Measurements from ENCODE around the gene MICOS13. TPM values are rescaled to one million over a fixed set of nuclear protein-coding genes. Genes with fewer than 3 reads are reported as not detected.

Gene MICOS13
- total RNA-seq, result 10 to 100 TPM; 46.4 to 70.0 (median 59.3) TPM

- peak in 1 of 3 experiments; percentile 17 for TF ChIP-seq CTCF (IDR thresholded peaks at IDR 0.05)
- TF ChIP-seq EP300 (IDR thresholded peaks at IDR 0.05), result no peak
- TF ChIP-seq POLR2A (IDR thresholded peaks at IDR 0.05; ENCODE audit: low read depth), result no peak
- TF ChIP-seq POLR2AphosphoS5 (IDR thresholded peaks at IDR 0.05), result peak; percentile 85 to 94
- peak; percentile 99 for DNase-seq (ENCODE audit: extremely low spot score)
- 4% methylated on average over 14 of the region's 94 CpGs for WGBS
- Histone ChIP-seq H3K36me3 (peaks cover 0 to 14% (median 11%) of the 10 kb centered on the region in 4 donors), H3K4me1 (peaks cover 19 to 33% (median 27%) of the 10 kb centered on the region in 4 donors), H3K9me3 (no peaks in the 10 kb centered on the region), H3K4me3 (peak within 1 kb of the TSS; percentile 82 to 98 (median 86)), H3K27ac (replicated peaks in 1 of 4) (peak within 1 kb of the TSS; percentile 90 to 96 (median 93)), H3K27me3 (no peaks in the 10 kb centered on the region)
- intact Hi-C loops (cut with DNase I), result loop anchor here (5.0 kb wide), 1 partner anchor 58 kb away; the partner anchor contains the start of genes SAFB and SAFB2
Observed at GRCh38 chr19:5680437-5681368, at the start of gene MICOS13, which contains the start of gene HSD11B1L. TSS of gene MICOS13 (minus strand) at chr19:5680516. CDS start at chr19:5680486, 30 bp downstream. TSS of gene HSD11B1L (plus strand) at chr19:5681027. CDS start at chr19:5684833, 3,806 bp downstream.

- H3K36me3 ChIP-seq, result no peaks in the 10 kb centered on the region
- 94% methylated on average over 4 of the region's 4 CpGs for WGBS
Observed at GRCh38 chr19:5727453-5728050, 47.2 kb upstream of the MICOS13 start.

GRCh38 chr19:5719961-5720790 lies 39.9 kb upstream of the MICOS13 start, which contains the start of the genes CATSPERD and LONP1:
TSS of gene CATSPERD (plus strand) at chr19:5720637. CDS start at chr19:5720738, 101 bp downstream.
TSS of gene LONP1 (minus strand) at chr19:5720146. CDS start at chr19:5720132, 14 bp downstream.
- H3K36me3 ChIP-seq, result peaks cover 0 to 9% (median 3%) of the 10 kb centered on the region in 4 donors
- intact Hi-C loops (cut with DNase I), result no loop called here
- H3K27me3 ChIP-seq, result no peaks in the 10 kb centered on the region
- H3K4me3 ChIP-seq, result peak within 1 kb of the TSS; percentile 90 to 97 (median 95)
- peak; percentile 99 for DNase-seq (ENCODE audit: extremely low spot score)
- 0% methylated on average over 10 of the region's 90 CpGs for WGBS
- peak within 1 kb of the TSS; percentile 96 to 98 (median 97) for H3K27ac ChIP-seq (replicated peaks in 1 of 4)
- H3K9me3 ChIP-seq, result no peaks in the 10 kb centered on the region
- no peak for TF ChIP-seq EP300 (IDR thresholded peaks at IDR 0.05)
- TF ChIP-seq POLR2AphosphoS5 (IDR thresholded peaks at IDR 0.05), result peak; percentile 93 to 99
- TF ChIP-seq POLR2A (IDR thresholded peaks at IDR 0.05; ENCODE audit: low read depth), result peak; percentile 40
- TF ChIP-seq CTCF (IDR thresholded peaks at IDR 0.05), result peak; percentile 93 to 98 (median 93)
- peaks cover 25 to 42% (median 32%) of the 10 kb centered on the region in 4 donors for H3K4me1 ChIP-seq

More at GRCh38 chr19:5727453-5728050, 47.2 kb upstream of the MICOS13 start:
- Histone ChIP-seq H3K4me3 (no peak overlapping the region), H3K27ac (replicated peaks in 1 of 4) (no peak overlapping the region), H3K27me3 (no peaks in the 10 kb centered on the region), H3K4me1 (no peaks in the 10 kb centered on the region), H3K9me3 (peaks cover 0 to 16% (median 11%) of the 10 kb centered on the region in 4 donors)
- no peak for DNase-seq (ENCODE audit: extremely low spot score)
- intact Hi-C loops (cut with DNase I), result no loop called here
- TF ChIP-seq CTCF (IDR thresholded peaks at IDR 0.05) (no peak), EP300 (IDR thresholded peaks at IDR 0.05) (no peak), POLR2A (IDR thresholded peaks at IDR 0.05; ENCODE audit: low read depth) (no peak), POLR2AphosphoS5 (IDR thresholded peaks at IDR 0.05) (no peak)

All from esophagus muscularis mucosa (tissue), 4 donors.